Ascending aorta (tissue), 2 donors: ENCODE results near the gene INPP5D. TPM values are rescaled to one million over a fixed set of nuclear protein-coding genes. Genes with fewer than 3 reads are reported as not detected.
"Not testable (repeated sequence)": the region's sequence is repeated elsewhere in the genome, so short reads cannot be mapped to it uniquely, and the experiment has no call there.

Experiments used
- DNase-seq, 2 donors: peaks; one replicate each; pipeline ENCODE4 v3.0.0-alpha.2; 2019; ENCODE audit warnings: low spot score in 2 of 2
- H3K27ac ChIP-seq, 2 donors: fragments of 200-600 bp; sonication (generic); one replicate each; pipeline ENCODE4 v1.5.1; 2016 to 2017; ENCODE audit warnings: mild to moderate bottlenecking in 1 of 2
- H3K27me3 ChIP-seq: fragments of 200-600 bp; sonication (generic); one replicate; pipeline ENCODE4 v1.5.1; 2017
- H3K36me3 ChIP-seq, 2 donors: fragments of 200-600 bp; sonication (generic); one replicate each; pipeline ENCODE4 v1.5.1; 2016
- H3K4me1 ChIP-seq, 2 donors: fragments of 200-600 bp; sonication (generic); one replicate each; pipeline ENCODE4 v1.5.1; 2016 to 2017; ENCODE audit warnings: mild to moderate bottlenecking in 1 of 2
- H3K4me3 ChIP-seq, 2 donors: fragments of 200-600 bp; sonication (generic); one replicate each; pipeline ENCODE4 v1.5.1; 2016 to 2017; ENCODE audit warnings: mild to moderate bottlenecking in 1 of 2
- H3K9me3 ChIP-seq, 2 donors: fragments of 200-600 bp; sonication (generic); one replicate each; pipeline ENCODE4 v1.5.1; 2016
- intact Hi-C: fragments of 100-400 bp; cut with DNase I; formaldehyde crosslinking; loops from one replicate; pipeline ENCODE4 v1.15.1; 2023
- total RNA-seq: library from RNA; depleted of rRNA; stranded (reverse); fragments of >200 nt; gene quantifications from one replicate; pipeline ENCODE4 v1.1.0, GENCODE V29; 2016
- TF ChIP-seq, protein P1 (sequence below), 3 experiments: fragments of 200-600 bp in 2 of 3; fragments of 450-650 bp in 1 of 3; sonication (generic) in 2 of 3; IDR thresholded peaks; one replicate each; pipeline ENCODE4 v1.5.1; 2016 to 2019; ENCODE audit warnings: antibody characterized with exemption in 3 of 3, mild to moderate bottlenecking in 1 of 3, moderate library complexity in 1 of 3

Gene INPP5D
- total RNA-seq, 1 donor from 2014 or later: 21.7 TPM

DNA sequence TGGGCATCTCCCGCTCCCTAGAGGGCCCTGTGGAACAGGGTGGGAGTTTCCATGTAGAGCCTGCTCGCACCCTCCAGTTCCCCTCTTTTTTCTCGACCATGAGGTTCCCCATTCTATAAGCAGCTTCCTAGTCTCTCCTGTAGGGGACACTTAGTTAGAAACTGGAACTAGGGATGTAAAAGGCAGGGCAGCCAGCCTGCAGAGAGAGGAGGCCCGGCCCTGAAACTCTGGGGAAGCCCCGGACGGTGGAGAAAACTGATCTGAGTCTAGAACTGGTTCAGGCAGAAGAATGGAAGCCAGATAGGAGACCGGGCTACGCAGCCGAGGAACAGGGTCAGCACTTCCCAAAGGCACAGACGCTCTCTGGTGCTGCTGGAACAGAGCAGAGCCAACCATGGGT lies 139.7 kb downstream of the INPP5D start:
- no peak overlapping the region for H3K4me3 ChIP-seq

DNA sequence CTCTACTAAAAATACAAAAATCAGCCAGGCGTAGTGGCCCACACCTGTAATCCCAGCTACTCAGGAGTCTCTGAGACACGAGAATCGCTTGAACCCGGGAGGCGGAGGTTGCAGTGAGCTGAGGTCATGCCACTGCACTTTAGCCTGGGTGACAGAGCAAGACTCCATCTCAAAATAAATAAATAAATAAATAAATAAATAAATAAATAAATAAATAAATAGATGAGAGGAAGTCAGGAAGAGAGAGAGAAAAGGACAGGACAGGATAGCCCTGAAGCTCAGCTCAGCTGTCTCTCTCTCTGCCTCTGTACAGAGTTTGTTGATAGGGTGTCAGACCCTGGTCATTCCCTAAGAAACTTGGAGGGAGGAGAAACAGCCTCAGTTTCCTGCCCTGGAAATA lies 140.6 kb downstream of the INPP5D start:
- H3K9me3 ChIP-seq, intact Hi-C loops, DNase-seq, H3K27me3 ChIP-seq, H3K27ac ChIP-seq, H3K4me3 ChIP-seq, H3K4me1 ChIP-seq, H3K36me3 ChIP-seq: not testable (repeated sequence)

More for the DNA sequence above, 139.7 kb downstream of the INPP5D start:
- no peaks in the 10 kb centered on the region for H3K4me1 ChIP-seq
- H3K9me3 ChIP-seq: no peaks in the 10 kb centered on the region
- intact Hi-C loops: no loop called here
- DNase-seq: no peak
- no peaks in the 10 kb centered on the region for H3K27me3 ChIP-seq
- no peak overlapping the region for H3K27ac ChIP-seq
- TF ChIP-seq, protein P1, sequence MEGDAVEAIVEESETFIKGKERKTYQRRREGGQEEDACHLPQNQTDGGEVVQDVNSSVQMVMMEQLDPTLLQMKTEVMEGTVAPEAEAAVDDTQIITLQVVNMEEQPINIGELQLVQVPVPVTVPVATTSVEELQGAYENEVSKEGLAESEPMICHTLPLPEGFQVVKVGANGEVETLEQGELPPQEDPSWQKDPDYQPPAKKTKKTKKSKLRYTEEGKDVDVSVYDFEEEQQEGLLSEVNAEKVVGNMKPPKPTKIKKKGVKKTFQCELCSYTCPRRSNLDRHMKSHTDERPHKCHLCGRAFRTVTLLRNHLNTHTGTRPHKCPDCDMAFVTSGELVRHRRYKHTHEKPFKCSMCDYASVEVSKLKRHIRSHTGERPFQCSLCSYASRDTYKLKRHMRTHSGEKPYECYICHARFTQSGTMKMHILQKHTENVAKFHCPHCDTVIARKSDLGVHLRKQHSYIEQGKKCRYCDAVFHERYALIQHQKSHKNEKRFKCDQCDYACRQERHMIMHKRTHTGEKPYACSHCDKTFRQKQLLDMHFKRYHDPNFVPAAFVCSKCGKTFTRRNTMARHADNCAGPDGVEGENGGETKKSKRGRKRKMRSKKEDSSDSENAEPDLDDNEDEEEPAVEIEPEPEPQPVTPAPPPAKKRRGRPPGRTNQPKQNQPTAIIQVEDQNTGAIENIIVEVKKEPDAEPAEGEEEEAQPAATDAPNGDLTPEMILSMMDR (IDR thresholded peaks at IDR 0.05): no peak
- H3K36me3 ChIP-seq: no peaks in the 10 kb centered on the region

DNA sequence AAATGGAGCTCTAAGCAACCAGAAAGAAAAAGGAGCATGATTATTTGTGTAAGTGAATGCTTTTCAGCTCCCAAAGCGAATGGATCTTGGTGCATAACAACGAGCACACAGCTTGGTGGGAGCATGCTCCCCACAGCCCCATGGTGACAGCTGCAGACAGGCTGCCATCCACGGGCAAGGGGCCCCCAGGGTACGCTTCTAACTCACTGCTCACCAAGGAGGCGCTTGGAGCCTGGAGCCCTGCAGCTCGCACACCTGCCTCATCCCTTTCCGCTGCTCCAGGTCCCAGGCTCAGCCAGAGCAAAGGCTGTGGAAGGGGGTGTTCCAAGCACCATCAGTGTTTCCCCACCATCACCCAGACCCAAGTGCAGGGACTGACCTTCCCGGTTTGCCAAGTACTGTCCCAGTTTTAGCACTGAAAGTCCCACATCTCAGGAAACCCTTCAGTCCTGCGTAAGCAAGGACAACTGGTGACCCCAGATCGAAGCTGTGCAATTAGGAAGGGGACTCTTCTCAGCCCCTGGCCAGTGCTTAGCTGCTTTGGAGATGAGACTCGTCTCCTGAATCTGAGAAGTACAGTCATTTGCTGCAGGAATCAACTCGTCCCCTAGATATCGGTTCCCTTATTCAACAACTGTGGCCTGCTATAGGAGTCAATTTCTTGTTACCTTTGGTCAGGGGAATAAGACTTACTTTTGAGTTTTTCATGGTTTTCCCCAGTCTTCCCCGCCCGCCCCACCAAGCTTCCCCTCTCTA lies 141.3 kb downstream of the INPP5D start:
- intact Hi-C loops: no loop called here
- Histone ChIP-seq H3K27ac (no peak overlapping the region), H3K27me3 (no peaks in the 10 kb centered on the region), H3K9me3 (no peaks in the 10 kb centered on the region), H3K36me3 (no peaks in the 10 kb centered on the region), H3K4me3 (no peak overlapping the region), H3K4me1 (no peaks in the 10 kb centered on the region)
- DNase-seq: no peak
- TF ChIP-seq, protein P1 (IDR thresholded peaks at IDR 0.05): no peak

DNA sequence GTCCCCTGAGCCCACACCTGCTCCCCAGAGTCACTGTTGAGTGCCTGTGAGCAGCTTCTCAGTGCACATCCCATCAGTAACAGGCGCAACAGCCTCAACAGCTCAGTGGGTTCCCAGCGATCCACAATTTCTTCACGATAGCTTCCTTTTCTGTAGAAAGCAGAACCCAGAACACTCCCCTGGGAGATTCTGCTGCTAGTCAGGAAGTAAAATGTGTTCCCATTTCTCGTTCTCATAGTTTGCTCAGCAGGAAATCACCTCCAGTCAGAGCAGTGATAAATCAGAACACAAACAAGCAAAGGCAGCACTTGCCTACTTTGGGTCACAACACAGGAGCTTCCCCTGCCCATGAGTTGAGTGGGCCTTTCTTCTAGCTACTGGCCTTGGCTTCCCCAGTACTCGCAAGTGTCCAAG lies 142.4 kb downstream of the INPP5D start:
- Histone ChIP-seq H3K4me1 (no peaks in the 10 kb centered on the region), H3K36me3 (no peaks in the 10 kb centered on the region), H3K27ac (no peak overlapping the region), H3K27me3 (no peaks in the 10 kb centered on the region), H3K9me3 (no peaks in the 10 kb centered on the region), H3K4me3 (no peak overlapping the region)
- DNase-seq: no peak
- TF ChIP-seq, protein P1 (IDR thresholded peaks at IDR 0.05): no peak
- intact Hi-C loops: no loop called here

DNA sequence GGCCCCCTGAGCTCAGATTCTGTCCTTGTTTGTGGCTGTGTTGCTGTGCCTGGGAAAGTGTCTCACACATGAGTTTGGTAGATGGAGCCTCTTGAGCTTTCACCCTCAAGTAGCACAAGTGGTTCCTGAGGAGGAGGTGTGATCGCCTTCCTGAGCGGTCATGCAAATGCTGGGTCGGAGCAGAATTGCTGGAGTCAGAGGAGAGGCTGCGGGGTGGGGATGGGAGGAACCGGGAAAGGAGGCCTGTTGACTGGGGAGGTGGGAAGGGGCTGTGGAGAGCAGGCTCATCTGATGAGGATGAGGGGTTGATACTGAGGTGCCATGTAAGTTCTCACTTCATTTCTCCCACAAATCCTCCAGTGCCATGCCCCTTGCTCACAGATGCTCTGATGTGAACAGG lies 142.9 kb downstream of the INPP5D start:
- Histone ChIP-seq H3K9me3 (no peaks in the 10 kb centered on the region), H3K27ac (no peak overlapping the region), H3K36me3 (no peaks in the 10 kb centered on the region), H3K4me3 (no peak overlapping the region), H3K27me3 (no peaks in the 10 kb centered on the region), H3K4me1 (no peaks in the 10 kb centered on the region)
- TF ChIP-seq, protein P1 (IDR thresholded peaks at IDR 0.05): no peak
- intact Hi-C loops: no loop called here
- DNase-seq: no peak

DNA sequence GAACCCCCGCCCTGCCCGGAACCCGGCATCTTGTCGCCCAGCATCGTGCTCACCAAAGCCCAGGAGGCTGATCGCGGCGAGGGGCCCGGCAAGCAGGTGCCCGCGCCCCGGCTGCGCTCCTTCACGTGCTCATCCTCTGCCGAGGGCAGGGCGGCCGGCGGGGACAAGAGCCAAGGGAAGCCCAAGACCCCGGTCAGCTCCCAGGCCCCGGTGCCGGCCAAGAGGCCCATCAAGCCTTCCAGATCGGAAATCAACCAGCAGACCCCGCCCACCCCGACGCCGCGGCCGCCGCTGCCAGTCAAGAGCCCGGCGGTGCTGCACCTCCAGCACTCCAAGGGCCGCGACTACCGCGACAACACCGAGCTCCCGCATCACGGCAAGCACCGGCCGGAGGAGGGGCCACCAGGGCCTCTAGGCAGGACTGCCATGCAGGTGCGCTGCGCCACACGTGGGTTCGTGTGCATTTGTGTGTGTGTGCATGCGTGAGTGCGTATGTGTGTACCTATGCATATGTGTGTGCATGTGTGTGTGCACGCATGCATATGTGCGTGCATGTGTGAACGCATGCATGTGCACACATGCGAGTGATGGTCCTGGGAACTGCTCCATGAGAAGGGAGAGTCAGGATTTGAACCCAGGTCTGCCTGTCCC lies 144.3 kb downstream of the INPP5D start:
- Histone ChIP-seq H3K9me3 (no peaks in the 10 kb centered on the region), H3K4me3 (no peak overlapping the region), H3K4me1 (peaks cover 1% of the 10 kb centered on the region in 2 donors), H3K27ac (no peak overlapping the region), H3K36me3 (no peaks in the 10 kb centered on the region), H3K27me3 (no peaks in the 10 kb centered on the region)
- TF ChIP-seq, protein P1 (IDR thresholded peaks at IDR 0.05): no peak
- no peak for DNase-seq
- intact Hi-C loops: no loop called here
